ENCODE measurements around the gene UMPS. TPM values are rescaled to one million over a fixed set of nuclear protein-coding genes. Genes with fewer than 3 reads are reported as not detected.

Gene UMPS
- total and polyA plus RNA-seq, 2 of the 4 experiments (the other 2 are of a cell fraction), result 18.7 to 26.7 TPM

- H4K8ac ChIP-seq (ENCODE audit: low read depth in 2 of 2, low read length in 2 of 2), result no peak overlapping the region
- CTCF ChIA-PET, result no interaction called here
Observed at GRCh38 chr3:124745756-124746155, 15.5 kb downstream of the UMPS start.

More at GRCh38 chr3:124745756-124746155, 15.5 kb downstream of the UMPS start:
- in situ Hi-C loops (cut with MboI; ENCODE audit: low sequenced_read_pairs), result loop anchor here (25.0 kb wide), 1 partner anchor 817 kb away; no protein-coding TSS in a partner anchor
- H3K9me3 ChIP-seq (ENCODE audit: control insufficient read depth, insufficient read depth, low read length), result no peaks in the 10 kb centered on the region
- WGBS, 2 experiments (ENCODE audit: extremely low coverage in 2 of 2, insufficient read length in 1 of 2), result 100% methylated on average over 1 of the region's 6 CpGs; no CpG with 5 or more reads in 1 of the 2 experiments
- no peak for DNase-seq
- no peak overlapping the region for H2AK5ac ChIP-seq (ENCODE audit: low read depth, low read length)
- H3K27me3 ChIP-seq (ENCODE audit: control insufficient read depth, insufficient read depth, low read length), result no peaks in the 10 kb centered on the region
- no peak overlapping the region for H2BK5ac ChIP-seq (ENCODE audit: low read depth, low read length, poor library complexity, severe bottlenecking)
- H3K9me1 ChIP-seq (ENCODE audit: insufficient read depth, low read length), result peaks cover 9% of the 10 kb centered on the region
- H3K4me1 ChIP-seq (ENCODE audit: control insufficient read depth, insufficient read depth, low read length), result no peaks in the 10 kb centered on the region
- intact Hi-C loops (cut with micrococcal nuclease), result no loop called here
- no peak overlapping the region for H3K4me3 ChIP-seq (ENCODE audit: insufficient read depth, low read depth, low read length)
- H3K23ac ChIP-seq (ENCODE audit: low read depth, low read length), result no peak overlapping the region
- H3K27ac ChIP-seq (ENCODE audit: insufficient read depth, low read length), result no peak overlapping the region
- H3K18ac ChIP-seq (ENCODE audit: low read depth, low read length), result no peak overlapping the region
- no peak overlapping the region for H2AFZ ChIP-seq (replicated peaks; ENCODE audit: low read length, poor library complexity)
- no TSS peak for BruUV-seq (replicated peaks)
- no peak overlapping the region for H4K91ac ChIP-seq (ENCODE audit: insufficient read depth, low read depth, low read length)
- dilution Hi-C loops (cut with HindIII; ENCODE audit: low sequenced_read_pairs, unreplicated experiment), result no loop called here
- no peak overlapping the region for H2BK120ac ChIP-seq (ENCODE audit: low read depth, low read length)
- no peak overlapping the region for H3K56ac ChIP-seq (ENCODE audit: extremely low read depth, insufficient read depth, low read length)
- POLR2A ChIA-PET (ENCODE audit: unreplicated experiment), result no interaction called here
- H3K36me3 ChIP-seq (ENCODE audit: control insufficient read depth, insufficient read depth, low read length), result peaks cover 14% of the 10 kb centered on the region
- no peak overlapping the region for H2BK15ac ChIP-seq (ENCODE audit: low read depth, low read length)
- peaks cover 3 to 5% of the 10 kb centered on the region in 2 experiments; a peak in 1 of 4 replicates for H3K79me1 ChIP-seq (ENCODE audit: low read depth in 1 of 2, low read length in 2 of 2)
- no peak for TF ChIP-seq MAFK (IDR thresholded peaks at IDR 0.05; ENCODE audit: low read depth, low read length)
- TF ChIP-seq USF2 (IDR thresholded peaks at IDR 0.05; ENCODE audit: low read depth, low read length), result no peak
- TF ChIP-seq BHLHE40 (IDR thresholded peaks at IDR 0.05; ENCODE audit: low read depth, low read length), result no peak
- TF ChIP-seq ELK1 (IDR thresholded peaks at IDR 0.05; ENCODE audit: borderline replicate concordance, low read depth, low read length), result no peak
- no peak for TF ChIP-seq RCOR1 (IDR thresholded peaks at IDR 0.05; ENCODE audit: insufficient replicate concordance, low read length)
- TF ChIP-seq CHD1 (IDR thresholded peaks at IDR 0.05; ENCODE audit: low read depth, low read length), result no peak
- H4K5ac ChIP-seq (ENCODE audit: low read depth, low read length), result no peak overlapping the region
- H3K9ac ChIP-seq (ENCODE audit: low read depth, low read length), result no peak overlapping the region
- no peaks in the 10 kb centered on the region for H4K20me1 ChIP-seq (ENCODE audit: insufficient read depth, low read length)
- H2BK20ac ChIP-seq (ENCODE audit: low read depth, low read length), result no peak overlapping the region
- H3K4ac ChIP-seq (ENCODE audit: low read depth, low read length), result no peak overlapping the region
- H3K14ac ChIP-seq (replicated peaks; ENCODE audit: low read depth, low read length), result no peak overlapping the region
- no peak overlapping the region for H2AK9ac ChIP-seq (replicated peaks; ENCODE audit: low read depth, low read length, poor library complexity)
- no peak overlapping the region for H3K4me2 ChIP-seq (ENCODE audit: low read depth, low read length)
- ATAC-seq (ENCODE audit: low read depth), result no peak
